ENCODE measurements around the gene BCAM.
"Not testable (repeated sequence)": the region's sequence is repeated elsewhere in the genome, so short reads cannot be mapped to it uniquely, and the experiment has no call there.

BCAM gene, protein sequence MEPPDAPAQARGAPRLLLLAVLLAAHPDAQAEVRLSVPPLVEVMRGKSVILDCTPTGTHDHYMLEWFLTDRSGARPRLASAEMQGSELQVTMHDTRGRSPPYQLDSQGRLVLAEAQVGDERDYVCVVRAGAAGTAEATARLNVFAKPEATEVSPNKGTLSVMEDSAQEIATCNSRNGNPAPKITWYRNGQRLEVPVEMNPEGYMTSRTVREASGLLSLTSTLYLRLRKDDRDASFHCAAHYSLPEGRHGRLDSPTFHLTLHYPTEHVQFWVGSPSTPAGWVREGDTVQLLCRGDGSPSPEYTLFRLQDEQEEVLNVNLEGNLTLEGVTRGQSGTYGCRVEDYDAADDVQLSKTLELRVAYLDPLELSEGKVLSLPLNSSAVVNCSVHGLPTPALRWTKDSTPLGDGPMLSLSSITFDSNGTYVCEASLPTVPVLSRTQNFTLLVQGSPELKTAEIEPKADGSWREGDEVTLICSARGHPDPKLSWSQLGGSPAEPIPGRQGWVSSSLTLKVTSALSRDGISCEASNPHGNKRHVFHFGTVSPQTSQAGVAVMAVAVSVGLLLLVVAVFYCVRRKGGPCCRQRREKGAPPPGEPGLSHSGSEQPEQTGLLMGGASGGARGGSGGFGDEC

DNA sequence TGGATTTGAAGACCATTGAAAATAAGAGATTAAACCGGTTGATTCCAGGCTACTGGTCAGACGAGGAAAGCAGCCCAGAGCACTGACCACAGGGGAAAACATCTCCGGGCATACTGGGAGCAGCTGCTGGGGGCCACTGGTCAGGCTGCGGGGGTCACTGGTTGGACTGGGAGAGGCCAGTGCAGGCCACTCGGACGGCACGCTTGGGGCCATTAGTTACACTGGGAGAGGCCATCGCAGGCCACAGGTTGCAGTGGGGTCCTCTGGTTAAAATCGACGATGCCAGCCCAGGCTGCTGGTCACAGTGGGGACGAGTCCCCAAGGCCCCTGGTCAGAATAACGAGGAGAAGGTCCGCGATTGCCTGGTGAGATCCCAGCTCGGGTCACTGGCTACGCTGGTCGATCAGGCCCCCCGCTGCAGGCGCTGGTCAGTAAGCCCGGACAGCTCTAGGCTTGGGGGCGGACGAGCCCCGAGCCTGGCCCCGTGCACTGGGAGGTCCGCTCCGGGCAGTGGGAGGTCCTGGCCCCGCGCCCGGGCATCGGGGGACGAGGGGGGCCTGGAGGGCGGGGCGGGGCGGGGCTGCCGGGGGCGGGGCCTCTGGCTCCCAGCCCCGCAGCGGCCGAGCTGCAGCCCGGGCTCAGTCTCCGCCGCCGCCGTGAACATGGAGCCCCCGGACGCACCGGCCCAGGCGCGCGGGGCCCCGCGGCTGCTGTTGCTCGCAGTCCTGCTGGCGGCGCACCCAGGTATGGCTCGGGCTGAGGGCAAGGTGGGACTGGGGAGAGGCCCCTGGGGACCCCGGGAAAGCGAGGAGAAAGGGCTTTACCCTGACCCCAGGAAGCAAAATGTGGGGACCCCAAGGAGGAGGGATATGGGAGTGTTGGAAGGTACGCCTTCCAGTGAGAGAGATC is at the start of gene BCAM:
BCAM (plus strand) TSS at position 641 of the 909 bp plus-strand sequence; CDS start at position 663, 22 bp downstream.
- no peak for DNase-seq (ENCODE audit: low read depth in 1 of 2, low spot score in 1 of 2)

DNA sequence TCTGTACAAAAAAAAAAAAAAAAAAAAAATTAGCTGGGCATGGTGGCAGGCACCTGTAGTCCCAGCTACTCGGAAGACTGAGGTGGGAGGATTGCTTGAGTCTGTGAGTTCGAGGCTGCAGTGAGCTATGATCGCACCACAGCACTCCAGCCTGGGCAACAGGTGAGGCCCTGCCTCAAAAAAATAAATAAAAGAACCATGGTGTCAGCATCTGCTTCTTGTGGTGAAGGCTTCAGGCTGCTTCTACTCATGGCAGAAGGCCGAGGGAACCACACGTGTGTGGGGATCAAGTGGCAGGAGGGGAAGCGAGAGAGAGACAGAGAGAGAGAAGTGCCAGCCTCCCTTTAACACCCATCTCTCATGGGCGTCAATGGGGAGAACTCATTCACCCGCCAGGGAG is 46.9 kb upstream of the BCAM start:
- DNase-seq (ENCODE audit: low read depth in 1 of 2, low spot score in 1 of 2), result no peak

DNA sequence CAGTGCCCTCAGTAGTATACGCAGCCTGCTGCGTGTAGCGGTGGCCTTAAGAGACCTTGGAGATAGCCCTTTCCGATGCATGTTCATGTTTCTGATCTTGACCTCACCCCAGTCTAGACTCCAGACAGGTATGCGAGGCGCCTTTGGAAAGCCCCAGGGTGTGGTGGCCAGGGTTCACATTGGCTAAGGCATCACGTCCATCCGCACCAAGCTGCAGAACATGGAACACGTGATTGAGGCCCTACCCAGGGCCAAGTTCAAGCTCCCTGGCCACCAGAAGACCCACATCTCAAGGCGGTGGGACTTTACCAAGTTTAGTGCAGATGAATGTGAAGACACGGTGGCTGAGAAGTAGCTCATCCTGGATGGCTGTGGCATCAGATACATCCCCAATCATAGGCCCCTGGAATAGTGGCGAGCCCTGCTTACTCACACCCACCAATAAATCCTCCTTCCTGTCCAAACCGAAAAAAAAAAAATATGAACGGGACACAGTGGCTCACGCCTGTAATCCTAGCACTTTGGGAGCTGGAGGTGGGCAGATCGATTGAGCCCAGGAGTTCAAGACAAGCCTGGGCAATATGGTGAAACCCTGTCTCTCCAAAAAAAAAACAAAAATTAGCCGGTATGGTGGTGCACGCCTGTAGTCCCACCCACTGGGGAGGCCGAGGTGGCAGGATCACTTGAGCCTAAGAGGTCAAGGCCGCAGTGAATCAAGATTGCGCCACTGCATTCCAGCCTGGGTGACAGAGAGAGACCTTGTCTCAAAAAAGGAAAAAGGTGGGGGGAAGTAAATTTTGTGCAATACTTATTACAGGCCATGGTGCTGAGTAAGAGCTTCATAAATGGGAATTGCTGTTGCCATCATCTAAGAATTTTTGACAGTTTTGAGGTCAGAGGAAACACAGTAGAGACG is 43.6 kb upstream of the BCAM start:
- no peak for DNase-seq (ENCODE audit: low read depth in 1 of 2, low spot score in 1 of 2)

DNA sequence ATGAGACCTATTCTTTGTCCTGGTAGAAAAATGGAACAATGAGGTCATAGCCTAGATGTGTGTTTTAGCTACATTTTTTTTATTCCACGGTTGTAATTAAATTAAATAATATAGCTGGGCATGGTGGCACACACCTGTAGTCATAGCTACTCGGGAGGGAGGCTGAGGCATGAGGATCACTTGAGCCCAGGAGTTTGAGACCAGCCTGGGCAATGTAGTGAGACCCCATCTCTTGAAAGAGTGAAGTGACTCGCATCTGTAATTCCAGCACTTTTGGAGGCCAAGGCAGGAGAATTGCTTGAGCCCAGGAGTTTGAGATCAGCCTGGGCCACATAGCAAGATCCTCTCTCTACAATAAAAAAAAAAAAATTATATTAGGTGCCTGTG is 43.0 kb upstream of the BCAM start:
- no peak for DNase-seq (ENCODE audit: low read depth in 1 of 2, low spot score in 1 of 2)

DNA sequence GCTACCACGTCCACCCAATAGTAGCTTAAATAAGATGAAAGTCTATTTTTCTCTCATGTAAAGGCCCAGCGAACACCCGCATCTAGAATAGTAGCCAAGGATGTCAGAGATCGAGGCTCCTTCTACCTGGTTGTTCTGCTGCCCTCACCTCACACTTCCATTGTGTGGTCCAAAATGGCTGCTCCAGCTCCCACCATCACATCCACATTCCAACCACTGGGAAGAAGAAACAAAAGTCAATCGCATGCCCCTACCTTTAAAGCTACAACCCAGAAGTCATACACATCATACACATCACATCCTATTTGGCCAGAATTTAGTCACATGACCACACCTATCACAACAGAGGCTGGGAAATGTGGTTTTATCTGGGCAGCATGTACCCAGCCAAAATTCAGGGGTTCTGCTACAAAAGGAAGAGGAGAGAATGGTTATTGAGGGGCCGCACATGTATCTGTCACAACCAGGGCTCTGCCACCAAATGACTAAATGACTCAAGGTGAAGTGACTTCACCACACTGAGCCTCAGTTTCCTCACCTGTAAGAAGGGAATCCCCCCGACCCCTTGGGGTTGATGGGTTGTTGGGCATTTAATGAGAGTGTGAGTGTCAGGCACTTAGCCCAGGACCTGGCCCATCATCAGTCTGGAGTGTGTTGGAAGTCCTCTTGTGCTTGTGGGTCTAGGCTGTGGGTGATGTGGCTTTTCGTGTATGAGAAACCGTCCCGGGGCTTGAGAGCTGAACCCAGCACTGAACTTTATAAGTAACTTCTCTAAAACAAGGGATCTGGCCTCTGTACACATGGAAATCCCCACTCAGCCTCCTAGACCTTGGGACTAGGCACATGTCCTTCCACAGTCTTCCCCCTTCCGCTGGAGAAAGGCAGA is 41.4 kb upstream of the BCAM start:
- DNase-seq (ENCODE audit: low read depth in 1 of 2, low spot score in 1 of 2), result no peak

DNA sequence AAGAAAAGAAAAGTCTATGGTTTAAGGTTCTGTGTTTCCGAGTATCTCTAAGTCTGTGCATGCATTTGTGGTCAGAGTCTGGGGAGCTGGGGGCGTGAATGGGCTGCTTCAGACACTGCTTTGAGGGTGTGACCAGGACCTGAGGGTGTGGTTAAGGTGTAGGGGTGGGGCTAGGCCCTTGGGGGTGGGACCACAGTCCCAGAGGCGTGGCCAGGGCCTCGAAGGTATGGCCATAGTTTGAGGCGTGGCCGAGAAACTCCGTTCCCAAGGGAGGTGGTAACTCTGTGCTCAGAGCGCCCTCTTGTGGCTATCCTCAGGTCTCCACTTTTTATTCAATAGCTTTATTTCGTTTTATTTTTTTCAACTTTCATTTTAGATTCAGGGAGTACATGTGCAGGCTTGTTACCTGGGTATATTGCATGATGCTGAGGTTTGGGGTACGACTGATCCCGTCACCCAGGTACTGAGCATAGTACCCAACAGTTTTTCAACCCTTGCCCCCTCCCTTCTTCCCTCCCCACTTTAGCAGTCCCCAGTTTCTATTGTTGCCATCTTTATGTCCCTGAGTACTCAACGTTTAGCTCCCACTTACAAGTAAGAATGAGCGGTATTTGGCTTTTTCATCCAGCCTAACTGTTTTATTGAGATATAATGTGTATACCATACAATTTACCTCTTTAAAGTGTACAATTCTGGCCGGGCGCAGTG is 38.2 kb upstream of the BCAM start:
- peak; percentile 94 to 98 for DNase-seq (ENCODE audit: low read depth in 1 of 2, low spot score in 1 of 2)

DNA sequence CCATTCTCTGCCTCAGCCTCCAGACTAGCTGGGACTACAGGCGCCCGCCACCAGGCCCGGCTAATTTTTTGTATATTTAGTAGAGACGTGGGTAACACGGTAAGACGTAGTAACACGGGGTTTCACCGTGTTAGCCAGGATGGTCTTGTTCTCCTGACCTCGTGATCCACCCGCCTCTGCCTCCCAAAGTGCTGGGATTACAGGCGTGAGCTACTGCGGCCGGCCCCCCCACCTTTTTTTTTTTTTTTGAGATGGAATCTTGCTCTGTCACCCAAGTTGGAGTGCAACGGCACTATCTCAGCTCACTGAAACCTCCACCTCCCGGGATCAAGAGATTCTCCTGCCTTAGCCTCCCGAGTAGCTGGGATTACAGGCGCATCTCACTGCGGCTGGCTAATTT is 36.8 kb upstream of the BCAM start:
- not testable (repeated sequence) for DNase-seq (ENCODE audit: low read depth in 1 of 2, low spot score in 1 of 2)

DNA sequence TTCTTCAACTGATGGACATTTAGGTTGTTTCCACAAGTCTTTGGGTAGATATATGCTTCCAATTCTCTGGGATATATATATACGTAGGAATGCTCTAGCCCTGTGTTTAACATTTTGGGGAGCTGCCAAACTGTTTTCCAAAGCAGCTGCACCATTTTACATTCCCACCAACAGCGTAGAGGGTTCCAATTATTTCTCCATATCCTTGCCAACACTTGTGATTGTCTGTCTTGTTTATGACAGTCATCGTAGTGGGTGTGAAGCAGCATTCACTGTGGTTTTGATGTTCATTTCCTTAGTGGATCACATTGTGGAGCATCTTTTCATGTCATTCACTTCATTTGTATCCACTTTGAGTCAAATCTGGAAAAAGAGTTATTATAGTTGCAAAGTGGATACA is 35.9 kb upstream of the BCAM start:
- DNase-seq (ENCODE audit: low read depth in 1 of 2, low spot score in 1 of 2), result no peak

DNA sequence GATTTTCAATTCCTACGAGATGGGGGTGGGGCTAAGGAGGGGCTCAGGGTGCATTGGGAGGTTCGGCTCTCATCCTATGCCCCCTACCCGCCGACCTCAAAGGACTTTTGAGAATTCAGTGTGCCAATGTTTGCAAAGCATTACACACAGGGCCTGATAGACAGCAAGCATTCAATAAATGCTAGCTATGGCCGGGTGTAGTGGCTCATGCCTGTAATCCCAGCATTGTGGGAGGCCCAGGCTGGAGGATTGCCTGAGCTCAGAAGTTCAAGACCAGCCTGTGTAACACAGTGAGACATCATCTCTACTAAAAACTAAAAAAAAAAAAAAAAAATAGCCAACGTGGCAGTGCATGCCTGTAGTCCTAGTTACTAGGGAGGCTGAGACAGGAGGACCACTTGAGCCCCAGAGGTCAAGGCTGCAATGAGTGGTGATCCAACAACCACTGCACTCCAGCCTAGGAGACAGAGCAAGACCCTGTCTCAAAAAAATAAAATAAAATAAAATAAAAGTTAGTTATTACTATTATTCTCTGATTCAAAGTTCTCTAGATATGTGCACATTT is 33.1 kb upstream of the BCAM start:
- no peak for DNase-seq (ENCODE audit: low read depth in 1 of 2, low spot score in 1 of 2)

DNA sequence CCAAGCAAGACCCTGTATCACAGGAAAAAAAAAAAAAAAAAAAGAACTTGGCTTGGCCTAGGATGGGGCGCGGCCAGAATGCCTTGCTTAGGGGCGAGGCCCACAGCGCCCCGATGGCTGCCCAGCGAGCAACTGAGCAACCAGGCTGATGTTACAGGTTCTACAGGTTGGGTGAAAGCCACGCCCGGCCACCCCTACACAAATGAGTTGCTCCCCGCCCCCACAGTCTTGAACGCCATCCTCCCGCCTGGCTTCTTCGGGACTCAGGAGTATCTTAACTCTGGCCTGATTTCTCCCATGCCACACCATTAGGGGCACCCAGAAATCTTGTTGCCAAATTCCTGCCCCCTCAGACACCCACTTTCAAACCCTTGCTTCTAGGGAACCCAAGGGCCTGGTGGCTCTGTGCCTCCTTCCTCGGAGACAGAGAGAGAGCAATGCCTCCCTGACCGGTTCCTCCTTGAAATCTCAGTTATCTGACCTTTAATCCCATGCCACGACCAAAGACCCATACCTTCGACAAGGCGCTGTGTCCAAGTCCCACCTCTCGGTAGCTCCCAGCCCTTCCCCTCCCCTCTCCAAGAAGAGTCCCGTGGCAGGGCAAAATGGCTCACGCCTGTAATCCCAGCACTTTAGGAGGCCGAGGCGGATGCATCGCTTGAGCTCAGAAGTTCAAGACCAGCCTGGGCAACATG is 32.4 kb upstream of the BCAM start:
- no peak for DNase-seq (ENCODE audit: low read depth in 1 of 2, low spot score in 1 of 2)

DNA sequence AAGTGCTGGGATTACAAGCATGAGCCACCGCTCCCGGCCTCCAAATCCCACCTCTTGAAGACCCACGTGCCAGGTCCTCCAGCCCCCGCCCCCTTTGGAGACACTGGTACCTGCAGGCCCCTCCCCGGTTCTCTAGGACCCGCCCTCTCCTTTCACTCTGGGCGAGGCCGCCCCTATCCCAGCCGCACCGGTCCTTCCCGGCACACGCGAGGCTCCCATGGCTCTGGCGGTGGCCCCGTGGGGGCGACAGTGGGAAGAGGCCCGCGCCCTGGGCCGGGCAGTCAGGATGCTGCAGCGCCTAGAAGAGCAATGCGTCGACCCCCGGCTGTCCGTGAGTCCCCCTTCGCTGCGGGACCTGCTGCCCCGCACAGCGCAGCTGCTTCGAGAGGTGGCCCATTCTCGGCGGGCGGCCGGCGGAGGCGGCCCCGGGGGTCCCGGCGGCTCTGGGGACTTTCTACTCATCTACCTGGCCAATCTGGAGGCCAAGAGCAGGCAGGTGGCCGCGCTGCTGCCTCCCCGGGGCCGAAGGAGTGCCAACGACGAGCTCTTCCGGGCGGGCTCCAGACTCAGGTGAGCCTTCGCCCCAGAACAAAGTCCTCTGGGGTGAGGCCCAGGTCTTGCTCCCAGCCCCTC is 31.1 kb upstream of the BCAM start, which contains the start of gene CBLC:
CBLC (plus strand) TSS at position 176 of the 633 bp plus-strand sequence; CDS start at position 218, 42 bp downstream.
- DNase-seq (ENCODE audit: low read depth in 1 of 2, low spot score in 1 of 2), result no peak

DNA sequence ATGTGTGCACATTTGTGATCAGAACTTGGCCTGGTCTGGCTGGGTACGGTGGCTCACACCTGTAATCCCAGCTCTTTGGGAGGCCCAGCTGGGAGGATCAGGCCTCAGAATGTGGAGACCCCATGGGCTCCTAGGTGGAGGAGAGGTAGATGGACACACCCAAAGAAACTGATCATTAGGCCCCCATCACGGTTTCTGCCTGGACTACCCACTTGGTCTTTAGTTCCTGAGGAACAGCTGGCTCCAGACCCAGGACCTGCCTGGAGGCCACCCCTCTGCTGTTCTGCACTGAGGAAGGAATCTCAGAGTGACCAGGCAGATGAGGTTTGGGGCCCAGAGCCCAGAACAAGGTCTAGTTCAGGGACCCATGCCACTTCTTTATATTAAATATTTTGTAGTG is 29.8 kb upstream of the BCAM start:
- no peak for DNase-seq (ENCODE audit: low read depth in 1 of 2, low spot score in 1 of 2)

DNA sequence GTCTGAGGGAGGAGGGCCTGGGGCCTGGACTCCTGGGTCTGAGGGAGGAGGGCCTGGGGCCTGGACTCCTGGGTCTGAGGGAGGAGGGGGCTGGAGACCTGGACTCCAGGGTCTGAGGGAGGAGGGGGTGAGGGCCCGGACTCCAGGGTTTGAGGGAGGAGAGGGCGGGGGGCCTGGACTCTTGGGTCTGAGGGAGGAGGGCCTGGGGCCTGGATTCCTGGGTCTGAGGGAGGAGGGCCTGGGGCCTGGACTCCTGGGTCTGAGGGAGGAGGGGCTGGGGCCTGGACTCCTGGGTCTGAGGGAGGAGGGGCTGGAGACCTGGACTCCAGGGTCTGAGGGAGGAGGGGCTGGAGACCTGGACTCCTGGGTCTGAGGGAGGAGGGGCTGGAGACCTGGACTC is 27.2 kb upstream of the BCAM start:
- not testable (repeated sequence) for DNase-seq (ENCODE audit: low read depth in 1 of 2, low spot score in 1 of 2)

DNA sequence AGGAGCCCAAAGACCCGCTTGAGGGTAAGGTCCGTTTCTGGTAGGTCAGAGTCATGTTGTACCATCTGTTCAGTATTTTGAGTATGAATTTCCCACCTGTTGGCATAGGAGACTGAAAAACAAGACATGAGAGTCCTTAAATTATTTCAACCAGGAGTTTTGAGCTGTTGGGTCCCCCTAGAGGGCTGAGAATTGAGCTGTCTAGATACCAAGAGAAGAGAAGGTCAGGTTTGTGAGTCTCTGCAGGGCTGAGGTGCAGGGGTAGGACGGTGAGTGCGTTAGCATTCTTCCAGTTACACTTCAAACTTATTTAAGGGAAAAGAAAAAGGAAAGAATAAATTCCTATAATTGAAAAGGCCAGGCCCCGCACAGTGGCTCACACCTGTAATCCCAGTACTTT is 26.2 kb upstream of the BCAM start:
- no peak for DNase-seq (ENCODE audit: low read depth in 1 of 2, low spot score in 1 of 2)

DNA sequence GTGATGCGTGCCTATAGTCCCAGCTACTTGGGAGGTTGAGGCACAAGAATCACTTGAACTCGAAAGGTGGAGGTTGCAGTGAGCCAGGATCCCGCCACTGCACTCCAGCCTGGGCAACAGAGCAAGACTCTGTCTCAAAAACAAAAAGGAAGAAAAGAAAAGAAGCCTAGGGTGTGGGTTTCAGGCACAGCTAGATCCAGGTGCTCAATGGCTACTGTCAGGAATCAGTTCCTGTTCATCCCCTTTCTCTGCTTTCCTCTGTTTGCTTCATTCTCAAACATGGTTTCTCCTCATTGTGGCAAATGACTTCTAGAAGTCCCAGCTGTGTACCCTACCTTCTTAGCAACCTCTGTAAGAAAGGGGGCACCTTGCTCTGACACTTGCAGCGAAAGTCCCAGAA is 25.4 kb upstream of the BCAM start:
- no peak for DNase-seq (ENCODE audit: low read depth in 1 of 2, low spot score in 1 of 2)

DNA sequence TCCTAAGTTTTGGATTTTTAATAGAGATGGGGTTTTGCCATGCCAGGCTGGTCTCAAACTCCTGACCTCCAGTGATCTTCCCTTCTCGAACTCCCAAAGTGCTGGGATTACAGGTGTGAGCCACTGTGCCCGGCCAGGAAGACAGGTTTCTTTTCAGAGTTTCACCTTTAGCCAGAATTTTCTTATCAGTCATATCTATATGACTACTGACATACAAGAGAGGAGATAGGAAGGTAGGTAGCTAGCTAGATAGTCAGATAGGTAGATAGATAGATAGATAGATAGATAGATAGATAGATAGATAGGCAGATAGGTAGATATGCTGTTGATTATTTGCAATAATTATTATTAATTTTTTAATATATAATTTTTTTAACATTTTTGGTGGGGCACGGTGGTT is 23.6 kb upstream of the BCAM start:
- DNase-seq (ENCODE audit: low read depth in 1 of 2, low spot score in 1 of 2), result no peak

DNA sequence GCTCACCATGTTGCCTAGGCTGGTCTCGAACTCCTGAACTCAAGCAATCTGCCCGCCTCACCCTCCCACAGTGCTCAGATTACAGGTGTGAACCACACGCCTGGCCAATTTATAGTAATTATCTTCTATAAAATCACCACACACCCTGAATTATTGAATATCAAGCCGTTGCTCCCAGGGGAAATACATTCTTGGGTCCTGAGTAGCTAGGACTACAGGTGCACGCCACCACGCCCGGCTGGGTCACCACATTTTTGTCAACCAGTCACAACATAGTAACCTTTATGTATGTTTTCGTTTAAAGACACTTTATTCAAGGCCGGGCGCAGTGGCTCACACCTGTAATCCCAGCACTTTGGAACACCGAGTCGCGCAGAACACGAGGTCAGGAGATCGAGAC is 22.9 kb upstream of the BCAM start:
- no peak for DNase-seq (ENCODE audit: low read depth in 1 of 2, low spot score in 1 of 2)

DNA sequence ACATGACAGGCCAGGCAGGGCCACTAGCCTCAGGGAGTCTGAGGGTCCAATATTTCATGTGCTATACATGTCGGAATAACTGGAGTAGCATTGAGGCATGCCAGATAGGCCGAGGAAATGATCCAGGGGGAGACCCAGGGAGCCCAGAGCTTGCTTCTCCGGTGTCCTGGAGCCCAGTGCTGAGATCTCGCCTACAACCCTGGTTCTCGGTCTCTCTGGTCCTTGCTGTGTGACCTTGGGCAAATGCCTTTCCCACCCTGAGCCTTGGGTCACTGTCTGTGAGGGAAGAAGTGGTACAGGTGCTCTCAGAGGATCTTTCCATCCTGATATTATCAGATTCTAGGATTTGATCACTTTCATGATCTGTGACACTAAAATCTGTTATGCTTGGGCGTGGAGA is 19.9 kb upstream of the BCAM start:
- no peak for DNase-seq (ENCODE audit: low read depth in 1 of 2, low spot score in 1 of 2)
